Stomach (tissue), 4 donors: ENCODE measurements around the gene RBKS.

ENCODE experiments used
- CTCF ChIP-seq, 7 experiments: fragments of 450-650 bp in 4 of 7; fragments of 200-600 bp in 3 of 7; sonication (generic) in 3 of 7; IDR thresholded peaks; one replicate each; pipeline ENCODE4 v1.5.1; 2016 to 2019; ENCODE audit warnings: antibody characterized with exemption in 7 of 7, control low read depth in 2 of 7, mild to moderate bottlenecking in 1 of 7
- EP300 ChIP-seq: sonication (generic); formaldehyde crosslinking; IDR thresholded peaks from one replicate; pipeline ENCODE4 v1.6.1; 2017; ENCODE audit warnings: antibody characterized with exemption
- POLR2A ChIP-seq, 4 donors: fragments of 450-650 bp; IDR thresholded peaks; one replicate each; pipeline ENCODE4 v1.6.1; 2016; ENCODE audit warnings: antibody characterized with exemption in 4 of 4, control low read depth in 2 of 4, mild to moderate bottlenecking in 1 of 4, moderate library complexity in 1 of 4
- POLR2AphosphoS5 ChIP-seq, 3 donors: sonication (generic); formaldehyde crosslinking; IDR thresholded peaks; one replicate each; pipeline ENCODE4 v1.6.1; 2016; ENCODE audit warnings: antibody characterized with exemption in 3 of 3

GRCh38 chr2:27808418-27808817 lies 81.8 kb downstream of the RBKS start:
- TF ChIP-seq CTCF (IDR thresholded peaks at IDR 0.05) (no peak), POLR2A (IDR thresholded peaks at IDR 0.05) (no peak), EP300 (no peak), POLR2AphosphoS5 (IDR thresholded peaks at IDR 0.05) (no peak)
